ENCODE data around the gene STRIP1. TPM values are rescaled to one million over a fixed set of nuclear protein-coding genes. Genes with fewer than 3 reads are reported as not detected.
A peak's percentile ranks its signal among the peaks of the same experiment; 100 is the strongest.

STRIP1 gene
- polyA plus RNA-seq, 4 donors = 15.1 to 31.3 (median 18.3) TPM

DNA sequence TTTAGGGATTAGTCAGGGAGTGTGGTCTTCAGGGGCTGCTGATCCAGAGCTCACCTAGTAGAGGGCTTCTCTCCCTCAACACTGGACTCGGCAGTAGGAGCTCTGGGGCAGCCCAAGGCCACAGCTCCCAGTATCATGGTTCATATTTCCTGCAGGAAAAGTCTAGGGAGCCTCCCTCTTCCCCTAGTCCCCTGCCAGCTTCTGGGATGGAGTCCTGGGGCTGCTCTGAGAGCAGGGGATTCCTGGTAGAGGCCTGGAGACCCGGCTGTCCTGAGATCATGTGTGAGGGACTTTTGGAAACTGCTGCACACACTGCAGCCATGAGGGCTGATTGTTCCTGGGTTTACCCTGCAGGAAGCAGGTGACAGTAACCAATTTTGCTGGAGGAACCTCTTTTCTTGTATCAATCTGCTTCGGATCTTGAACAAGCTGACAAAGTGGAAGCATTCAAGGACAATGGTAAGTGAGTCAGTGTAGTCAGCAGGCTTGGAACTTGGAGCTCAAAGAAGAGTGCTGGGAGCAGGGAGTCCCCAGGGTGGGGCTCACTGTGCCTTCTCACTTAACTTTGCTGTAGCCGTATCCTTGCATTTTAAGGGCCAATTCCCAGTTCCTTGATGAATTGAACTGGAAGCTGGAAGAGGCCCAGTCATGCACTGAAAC lies 16.3 kb downstream of the STRIP1 start:
- WGBS, 3 donors = 28 to 59% (median 54%) methylated on average over 4 of the region's 4 CpGs
- FAIRE-seq (no peak), DNase-seq (peak in 1 of 2 donors; percentile 48)
- H3K4me1 ChIP-seq (ENCODE audit: control insufficient read depth in 3 of 3, insufficient read depth in 2 of 3, low read depth in 1 of 3, low read length in 2 of 3) = peaks cover 2 to 12% (median 7%) of the 10 kb centered on the region in 3 donors
- H3K9me3 ChIP-seq (ENCODE audit: control insufficient read depth in 2 of 2, insufficient read depth in 1 of 2, low read depth in 1 of 2, low read length in 1 of 2) = no peaks in the 10 kb centered on the region
- H3K4me3 ChIP-seq (ENCODE audit: low read depth in 1 of 3, low read length in 3 of 3) = no peak overlapping the region
- no peak overlapping the region for H3K27ac ChIP-seq (ENCODE audit: low read depth in 1 of 3, low read length in 2 of 3)
- H3K27me3 ChIP-seq (ENCODE audit: control insufficient read depth in 3 of 3, insufficient read depth in 3 of 3, low read length in 3 of 3) = no peaks in the 10 kb centered on the region
- peaks cover 16 to 91% (median 33%) of the 10 kb centered on the region in 3 donors for H3K36me3 ChIP-seq (ENCODE audit: control insufficient read depth in 3 of 3, insufficient read depth in 2 of 3, low read depth in 1 of 3, low read length in 3 of 3)

DNA sequence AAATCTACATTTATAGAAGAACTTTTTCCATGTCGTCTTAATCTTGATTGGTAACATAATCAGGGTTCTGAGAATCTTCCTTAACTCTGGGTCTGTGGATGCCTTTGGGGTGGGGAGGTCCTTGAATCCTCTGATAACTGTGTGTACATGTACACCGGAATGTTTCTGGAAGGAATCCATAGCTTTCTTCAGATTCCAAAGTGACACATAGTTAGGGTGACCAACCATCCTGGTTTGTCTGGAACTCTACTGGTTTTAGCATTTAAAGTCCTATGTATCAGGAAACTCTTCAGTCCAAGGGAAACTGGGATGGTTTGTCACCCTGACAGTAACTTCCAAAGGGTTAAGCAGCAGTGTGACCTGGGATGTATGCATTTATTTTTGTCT lies 16.8 kb downstream of the STRIP1 start:
- no peak for FAIRE-seq
- no peak overlapping the region for H3K4me3 ChIP-seq (ENCODE audit: low read depth in 1 of 3, low read length in 3 of 3)
- H3K9me3 ChIP-seq (ENCODE audit: control insufficient read depth in 2 of 2, insufficient read depth in 1 of 2, low read depth in 1 of 2, low read length in 1 of 2) = no peaks in the 10 kb centered on the region
- H3K4me1 ChIP-seq (ENCODE audit: control insufficient read depth in 3 of 3, insufficient read depth in 2 of 3, low read depth in 1 of 3, low read length in 2 of 3) = peaks cover 2 to 12% (median 7%) of the 10 kb centered on the region in 3 donors
- H3K36me3 ChIP-seq (ENCODE audit: control insufficient read depth in 3 of 3, insufficient read depth in 2 of 3, low read depth in 1 of 3, low read length in 3 of 3) = peaks cover 16 to 89% (median 33%) of the 10 kb centered on the region in 3 donors
- 46 to 68% (median 64%) methylated on average over 2 of the region's 2 CpGs for WGBS, 3 donors
- no peak overlapping the region for H3K27ac ChIP-seq (ENCODE audit: low read depth in 1 of 3, low read length in 2 of 3)
- no peak for DNase-seq
- no peaks in the 10 kb centered on the region for H3K27me3 ChIP-seq (ENCODE audit: control insufficient read depth in 3 of 3, insufficient read depth in 3 of 3, low read length in 3 of 3)

DNA sequence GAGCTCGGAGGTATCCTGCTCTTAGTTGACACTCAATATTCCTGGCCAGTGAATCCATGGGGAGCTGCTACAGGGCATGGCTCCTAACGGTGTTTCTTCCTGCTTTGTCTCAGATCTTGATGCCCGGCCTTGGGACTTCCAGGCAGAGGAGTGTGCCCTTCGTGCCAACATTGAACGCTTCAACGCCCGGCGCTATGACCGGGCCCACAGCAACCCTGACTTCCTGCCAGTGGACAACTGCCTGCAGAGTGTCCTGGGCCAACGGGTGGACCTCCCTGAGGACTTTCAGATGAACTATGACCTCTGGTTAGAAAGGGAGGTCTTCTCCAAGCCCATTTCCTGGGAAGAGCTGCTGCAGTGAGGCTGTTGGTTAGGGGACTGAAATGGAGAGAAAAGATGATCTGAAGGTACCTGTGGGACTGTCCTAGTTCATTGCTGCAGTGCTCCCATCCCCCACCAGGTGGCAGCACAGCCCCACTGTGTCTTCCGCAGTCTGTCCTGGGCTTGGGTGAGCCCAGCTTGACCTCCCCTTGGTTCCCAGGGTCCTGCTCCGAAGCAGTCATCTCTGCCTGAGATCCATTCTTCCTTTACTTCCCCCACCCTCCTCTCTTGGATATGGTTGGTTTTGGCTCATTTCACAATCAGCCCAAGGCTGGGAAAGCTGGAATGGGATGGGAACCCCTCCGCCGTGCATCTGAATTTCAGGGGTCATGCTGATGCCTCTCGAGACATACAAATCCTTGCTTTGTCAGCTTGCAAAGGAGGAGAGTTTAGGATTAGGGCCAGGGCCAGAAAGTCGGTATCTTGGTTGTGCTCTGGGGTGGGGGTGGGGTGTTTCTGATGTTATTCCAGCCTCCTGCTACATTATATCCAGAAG lies 19.4 kb downstream of the STRIP1 start:
- FAIRE-seq (no peak), DNase-seq (peak; percentile 59 to 60)
- Histone ChIP-seq H3K4me1 (ENCODE audit: control insufficient read depth in 3 of 3, insufficient read depth in 2 of 3, low read depth in 1 of 3, low read length in 2 of 3) (peaks cover 0 to 11% (median 4%) of the 10 kb centered on the region in 3 donors), H3K36me3 (ENCODE audit: control insufficient read depth in 3 of 3, insufficient read depth in 2 of 3, low read depth in 1 of 3, low read length in 3 of 3) (peaks cover 12 to 91% (median 24%) of the 10 kb centered on the region in 3 donors), H3K9me3 (ENCODE audit: control insufficient read depth in 2 of 2, insufficient read depth in 1 of 2, low read depth in 1 of 2, low read length in 1 of 2) (no peaks in the 10 kb centered on the region), H3K27ac (ENCODE audit: low read depth in 1 of 3, low read length in 2 of 3) (no peak overlapping the region), H3K27me3 (ENCODE audit: control insufficient read depth in 3 of 3, insufficient read depth in 3 of 3, low read length in 3 of 3) (no peaks in the 10 kb centered on the region), H3K4me3 (ENCODE audit: low read depth in 1 of 3, low read length in 3 of 3) (no peak overlapping the region)
- 65 to 70% (median 65%) methylated on average over 16 of the region's 16 CpGs for WGBS, 3 donors

DNA sequence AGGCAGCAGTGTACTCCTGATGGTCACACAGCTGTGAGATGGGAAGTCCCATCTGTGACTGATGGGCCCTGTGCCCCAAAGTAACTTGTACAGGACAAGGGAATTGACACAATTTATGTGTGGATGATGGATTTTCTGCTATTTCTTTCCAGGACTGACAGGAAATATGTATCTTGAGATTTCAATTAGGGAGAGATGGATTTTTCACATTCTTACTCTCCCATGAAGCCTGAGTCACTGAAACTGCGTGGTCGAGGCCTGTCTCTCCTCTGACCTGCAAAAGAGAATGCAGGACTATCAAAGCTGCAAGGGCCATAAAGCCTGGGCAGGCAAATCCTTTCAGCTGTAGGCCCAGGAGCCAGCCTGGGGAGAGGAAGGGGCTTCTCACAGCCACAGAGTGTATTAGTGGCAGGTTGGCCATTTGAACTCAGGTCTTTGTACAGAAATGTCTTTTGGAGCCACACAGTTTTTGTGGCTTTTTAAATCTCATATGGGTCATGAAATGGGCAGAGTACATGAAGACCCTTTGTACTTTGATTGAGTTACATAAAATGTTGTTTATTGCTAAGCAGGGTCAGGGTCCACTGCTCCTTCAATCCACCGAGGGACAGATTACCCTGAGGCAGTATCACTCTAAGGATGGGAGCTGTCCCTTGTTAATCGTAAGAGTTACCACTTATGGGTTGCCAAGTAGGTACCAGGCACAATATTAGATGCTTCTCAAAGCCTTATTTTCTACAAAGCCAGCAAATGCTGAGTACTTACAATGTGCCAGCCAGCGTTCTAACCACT lies 21.3 kb downstream of the STRIP1 start:
- Histone ChIP-seq H3K36me3 (ENCODE audit: control insufficient read depth in 3 of 3, insufficient read depth in 2 of 3, low read depth in 1 of 3, low read length in 3 of 3) (peaks cover 12 to 88% (median 21%) of the 10 kb centered on the region in 3 donors), H3K4me3 (ENCODE audit: low read depth in 1 of 3, low read length in 3 of 3) (no peak overlapping the region), H3K27ac (ENCODE audit: low read depth in 1 of 3, low read length in 2 of 3) (peak overlapping the region in 1 of 3 donors; percentile 60), H3K9me3 (ENCODE audit: control insufficient read depth in 2 of 2, insufficient read depth in 1 of 2, low read depth in 1 of 2, low read length in 1 of 2) (no peaks in the 10 kb centered on the region), H3K4me1 (ENCODE audit: control insufficient read depth in 3 of 3, insufficient read depth in 2 of 3, low read depth in 1 of 3, low read length in 2 of 3) (peaks cover 0 to 2% (median 0%) of the 10 kb centered on the region in 3 donors), H3K27me3 (ENCODE audit: control insufficient read depth in 3 of 3, insufficient read depth in 3 of 3, low read length in 3 of 3) (no peaks in the 10 kb centered on the region)
- 25 to 70% (median 47%) methylated on average over 5 of the region's 5 CpGs for WGBS, 3 donors
- FAIRE-seq (no peak), DNase-seq (peak in 1 of 2 donors; percentile 58)

DNA sequence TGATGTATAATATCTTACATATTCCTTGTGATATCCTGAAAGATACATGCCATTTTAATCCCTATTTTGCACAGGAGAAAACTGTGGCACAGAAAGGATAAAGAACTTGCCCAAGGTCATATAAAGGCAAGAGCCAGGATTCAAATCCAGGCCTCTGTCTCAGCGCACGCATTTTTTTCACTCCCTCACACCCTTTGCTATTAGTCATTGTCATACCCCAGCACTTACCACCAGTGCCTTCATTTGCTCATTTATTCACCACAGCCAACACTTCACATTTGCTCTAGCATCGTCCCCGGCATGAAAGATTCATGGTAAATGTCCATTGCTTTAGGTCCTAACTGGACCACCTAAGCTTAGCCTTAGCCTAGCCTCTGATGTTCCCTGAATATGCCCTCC lies 21.9 kb downstream of the STRIP1 start:
- H3K9me3 ChIP-seq (ENCODE audit: control insufficient read depth in 2 of 2, insufficient read depth in 1 of 2, low read depth in 1 of 2, low read length in 1 of 2) = no peaks in the 10 kb centered on the region
- H3K4me1 ChIP-seq (ENCODE audit: control insufficient read depth in 3 of 3, insufficient read depth in 2 of 3, low read depth in 1 of 3, low read length in 2 of 3) = peaks cover 0 to 2% (median 0%) of the 10 kb centered on the region in 3 donors
- H3K4me3 ChIP-seq (ENCODE audit: low read depth in 1 of 3, low read length in 3 of 3) = no peak overlapping the region
- H3K36me3 ChIP-seq (ENCODE audit: control insufficient read depth in 3 of 3, insufficient read depth in 2 of 3, low read depth in 1 of 3, low read length in 3 of 3) = peaks cover 12 to 90% (median 21%) of the 10 kb centered on the region in 3 donors
- FAIRE-seq (no peak), DNase-seq (no peak)
- peak overlapping the region in 1 of 3 donors; percentile 27 for H3K27ac ChIP-seq (ENCODE audit: low read depth in 1 of 3, low read length in 2 of 3)
- 58 to 85% (median 80%) methylated on average over 4 of the region's 4 CpGs for WGBS, 3 donors
- H3K27me3 ChIP-seq (ENCODE audit: control insufficient read depth in 3 of 3, insufficient read depth in 3 of 3, low read length in 3 of 3) = no peaks in the 10 kb centered on the region

DNA sequence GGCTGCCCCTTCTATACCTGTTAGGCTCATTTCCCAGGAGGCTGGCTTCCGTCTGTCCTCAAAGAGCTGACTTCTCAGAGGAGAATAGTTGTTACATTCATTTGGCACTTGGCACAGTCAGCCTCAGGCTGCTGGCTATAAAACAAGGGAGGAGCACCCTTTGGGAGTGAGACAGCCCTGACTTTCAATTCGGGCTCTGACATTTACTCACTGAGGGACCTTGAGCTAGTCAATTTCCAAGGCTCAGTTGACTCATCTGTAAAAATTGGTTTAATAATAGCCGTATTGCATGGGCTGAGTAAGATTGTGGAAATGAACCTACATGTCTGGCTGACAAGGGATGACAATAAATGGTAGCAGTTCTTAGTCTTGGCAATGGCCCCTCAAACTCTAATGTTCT lies 22.4 kb downstream of the STRIP1 start:
- DNase-seq (peak in 1 of 2 donors; percentile 70), FAIRE-seq (no peak)
- Histone ChIP-seq H3K4me1 (ENCODE audit: control insufficient read depth in 3 of 3, insufficient read depth in 2 of 3, low read depth in 1 of 3, low read length in 2 of 3) (peaks cover 0 to 2% (median 0%) of the 10 kb centered on the region in 3 donors), H3K36me3 (ENCODE audit: control insufficient read depth in 3 of 3, insufficient read depth in 2 of 3, low read depth in 1 of 3, low read length in 3 of 3) (peaks cover 10 to 91% (median 19%) of the 10 kb centered on the region in 3 donors), H3K9me3 (ENCODE audit: control insufficient read depth in 2 of 2, insufficient read depth in 1 of 2, low read depth in 1 of 2, low read length in 1 of 2) (no peaks in the 10 kb centered on the region), H3K27me3 (ENCODE audit: control insufficient read depth in 3 of 3, insufficient read depth in 3 of 3, low read length in 3 of 3) (no peaks in the 10 kb centered on the region), H3K4me3 (ENCODE audit: low read depth in 1 of 3, low read length in 3 of 3) (no peak overlapping the region), H3K27ac (ENCODE audit: low read depth in 1 of 3, low read length in 2 of 3) (peak overlapping the region in 1 of 3 donors; percentile 27)
- 18 to 51% (median 36%) methylated on average over 3 of the region's 3 CpGs for WGBS, 3 donors

DNA sequence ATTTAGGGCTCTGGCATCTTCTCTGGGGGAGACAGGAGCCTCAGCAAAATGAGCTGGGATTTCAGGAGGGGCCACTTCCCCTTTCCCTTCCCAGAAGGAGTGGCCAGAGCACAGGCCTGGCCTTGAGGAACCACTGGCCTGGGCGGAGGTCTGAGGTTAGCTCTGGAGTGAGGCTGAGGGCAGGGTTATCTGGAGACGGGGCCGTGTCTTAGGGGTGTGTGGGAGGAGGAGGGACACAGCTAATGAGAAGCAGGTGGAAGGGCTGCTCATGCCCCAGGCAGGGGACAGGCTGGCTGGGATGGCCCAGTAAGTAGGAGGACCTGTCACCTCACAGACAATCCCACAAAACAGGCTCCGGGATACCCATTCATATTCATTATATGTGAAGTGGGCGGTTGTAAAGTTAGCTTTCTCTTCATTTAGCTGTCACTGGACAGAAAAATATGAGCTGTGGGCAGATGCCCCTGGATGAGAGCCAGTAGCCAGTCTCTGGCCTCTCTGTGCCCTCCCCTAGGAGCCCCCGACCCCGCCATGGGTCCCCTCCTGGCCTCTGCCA lies 23.6 kb downstream of the STRIP1 start:
- FAIRE-seq = no peak
- Histone ChIP-seq H3K9me3 (ENCODE audit: control insufficient read depth in 2 of 2, insufficient read depth in 1 of 2, low read depth in 1 of 2, low read length in 1 of 2) (no peaks in the 10 kb centered on the region), H3K36me3 (ENCODE audit: control insufficient read depth in 3 of 3, insufficient read depth in 2 of 3, low read depth in 1 of 3, low read length in 3 of 3) (peaks cover 7 to 85% (median 10%) of the 10 kb centered on the region in 3 donors), H3K4me1 (ENCODE audit: control insufficient read depth in 3 of 3, insufficient read depth in 2 of 3, low read depth in 1 of 3, low read length in 2 of 3) (peaks cover 0 to 2% (median 0%) of the 10 kb centered on the region in 3 donors), H3K27ac (ENCODE audit: low read depth in 1 of 3, low read length in 2 of 3) (no peak overlapping the region), H3K4me3 (ENCODE audit: low read depth in 1 of 3, low read length in 3 of 3) (no peak overlapping the region), H3K27me3 (ENCODE audit: control insufficient read depth in 3 of 3, insufficient read depth in 3 of 3, low read length in 3 of 3) (no peaks in the 10 kb centered on the region)
- DNase-seq = no peak
- WGBS, 3 donors = 75 to 89% (median 87%) methylated on average over 7 of the region's 7 CpGs

DNA sequence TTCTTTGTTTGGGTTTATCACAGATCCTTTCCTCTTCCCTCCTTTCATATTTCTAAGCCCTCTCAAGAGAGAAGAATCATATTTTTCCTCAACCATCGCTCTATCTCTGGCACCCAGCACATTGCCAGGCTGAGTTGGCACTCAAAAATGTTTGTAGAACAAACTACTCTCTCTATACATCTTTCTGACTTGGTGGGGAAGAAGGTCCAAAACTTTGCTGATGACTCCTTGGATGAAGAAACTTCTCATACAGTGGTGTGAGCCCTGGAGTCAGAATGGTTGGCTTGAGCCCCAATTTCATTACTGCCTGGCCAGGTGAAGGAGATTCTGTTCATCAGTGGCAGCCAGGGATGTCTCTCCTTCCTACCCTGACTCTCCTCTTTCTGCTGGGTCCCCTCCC lies 24.2 kb downstream of the STRIP1 start:
- Histone ChIP-seq H3K27me3 (ENCODE audit: control insufficient read depth in 3 of 3, insufficient read depth in 3 of 3, low read length in 3 of 3) (no peaks in the 10 kb centered on the region), H3K36me3 (ENCODE audit: control insufficient read depth in 3 of 3, insufficient read depth in 2 of 3, low read depth in 1 of 3, low read length in 3 of 3) (peaks cover 5 to 81% (median 10%) of the 10 kb centered on the region in 3 donors), H3K4me1 (ENCODE audit: control insufficient read depth in 3 of 3, insufficient read depth in 2 of 3, low read depth in 1 of 3, low read length in 2 of 3) (peaks cover 0 to 2% (median 0%) of the 10 kb centered on the region in 3 donors), H3K4me3 (ENCODE audit: low read depth in 1 of 3, low read length in 3 of 3) (no peak overlapping the region), H3K27ac (ENCODE audit: low read depth in 1 of 3, low read length in 2 of 3) (no peak overlapping the region), H3K9me3 (ENCODE audit: control insufficient read depth in 2 of 2, insufficient read depth in 1 of 2, low read depth in 1 of 2, low read length in 1 of 2) (no peaks in the 10 kb centered on the region)
- DNase-seq (no peak), FAIRE-seq (no peak)
- 78 to 100% (median 82%) methylated on average over 1 of the region's 1 CpG for WGBS, 3 donors

Data from small intestine (tissue), 7 donors.